GM23338 (cell line): ENCODE measurements around the gene TUBG2. TPM values are rescaled to one million over a fixed set of nuclear protein-coding genes. Genes with fewer than 3 reads are reported as not detected.

ENCODE experiments used
- ATAC-seq: fragments of 200-7000 bp; cut with Tn5 transposase; 3 replicates; pipeline ENCODE4 v1.9.1; 2020
- DNase-seq: peaks from one replicate; pipeline ENCODE4 v3.0.0-alpha.2; 2015; ENCODE audit warnings: low spot score
- H2AFZ ChIP-seq: fragments of 200-600 bp; sonication (generic); 2 replicates; pipeline ENCODE4 v1.8.0; 2016; ENCODE audit warnings: antibody characterized with exemption, mild to moderate bottlenecking, moderate library complexity
- H3F3A ChIP-seq: fragments of 200-600 bp; sonication (generic); replicated peaks from 2 replicates; pipeline ENCODE4 v1.8.0; 2017; ENCODE audit warnings: antibody characterized with exemption, mixed run types, low read depth
- H3K27ac ChIP-seq: fragments of 200-600 bp; sonication (generic); 2 replicates; pipeline ENCODE4 v1.6.1; 2016; ENCODE audit warnings: low read depth
- H3K27me3 ChIP-seq: fragments of 200-600 bp; sonication (generic); 2 replicates; pipeline ENCODE4 v1.8.0; 2016; ENCODE audit warnings: mild to moderate bottlenecking, mixed run types, moderate library complexity; ENCODE audit not compliant: insufficient read depth
- H3K36me3 ChIP-seq: fragments of 200-600 bp; sonication (generic); 2 replicates; pipeline ENCODE4 v1.8.0; 2016; ENCODE audit warnings: mild to moderate bottlenecking; ENCODE audit not compliant: insufficient read depth
- H3K4me1 ChIP-seq: fragments of 200-600 bp; sonication (generic); 2 replicates; pipeline ENCODE4 v1.8.0; 2016; ENCODE audit warnings: mild to moderate bottlenecking, moderate library complexity; ENCODE audit not compliant: insufficient read depth
- H3K4me2 ChIP-seq: fragments of 200-600 bp; sonication (generic); 2 replicates; pipeline ENCODE4 v1.7.1; 2017; ENCODE audit warnings: mixed run types
- H3K4me3 ChIP-seq: fragments of 200-600 bp; sonication (generic); 2 replicates; pipeline ENCODE4 v1.6.1; 2016; ENCODE audit warnings: mixed run types
- H3K79me2 ChIP-seq: fragments of 200-600 bp; sonication (generic); replicated peaks from 2 replicates; pipeline ENCODE4 v1.8.0; 2017; ENCODE audit warnings: mild to moderate bottlenecking; ENCODE audit not compliant: insufficient read depth
- H3K9me2 ChIP-seq: fragments of 200-600 bp; sonication (generic); 2 replicates; pipeline ENCODE4 v1.8.0; 2017; ENCODE audit not compliant: insufficient read depth
- H4K20me1 ChIP-seq: fragments of 200-600 bp; sonication (generic); replicated peaks from 2 replicates; pipeline ENCODE4 v1.8.0; 2017; ENCODE audit warnings: mild to moderate bottlenecking; ENCODE audit not compliant: insufficient read depth
- H3K27ac Mint-ChIP-seq: 2 replicates; pipeline ENCODE4 v1.8.0; 2020; ENCODE audit warnings: inconsistent platforms, mild to moderate bottlenecking, moderate library complexity, mixed read lengths
- H3K27me3 Mint-ChIP-seq: 3 replicates; pipeline ENCODE4 v1.8.0; 2022; ENCODE audit warnings: low read depth, mild to moderate bottlenecking, moderate library complexity, mixed read lengths, inconsistent platforms; ENCODE audit not compliant: insufficient read depth, poor library complexity
- H3K36me3 Mint-ChIP-seq: 3 replicates; pipeline ENCODE4 v1.8.0; 2021; ENCODE audit warnings: low read depth, mild to moderate bottlenecking, inconsistent platforms, moderate library complexity, mixed read lengths
- H3K4me1 Mint-ChIP-seq: 3 replicates; pipeline ENCODE4 v1.8.0; 2020; ENCODE audit warnings: mild to moderate bottlenecking, inconsistent platforms, mixed read lengths
- H3K4me3 Mint-ChIP-seq: 3 replicates; pipeline ENCODE4 v1.8.0; 2021; ENCODE audit warnings: moderate library complexity, mild to moderate bottlenecking, inconsistent platforms, mixed read lengths
- H3K9me3 Mint-ChIP-seq: 3 replicates; pipeline ENCODE4 v1.8.0; 2020; ENCODE audit warnings: moderate library complexity, mild to moderate bottlenecking, inconsistent platforms, mixed read lengths
- ETS1 ChIP-seq: IDR thresholded peaks from 2 replicates; pipeline ENCODE4 v1.6.1; 2016; ENCODE audit warnings: antibody characterized with exemption
- EZH2phosphoT487 ChIP-seq: fragments of 200-600 bp; sonication (generic); IDR thresholded peaks from one replicate; pipeline ENCODE4 v1.8.1; 2018; ENCODE audit warnings: antibody characterized with exemption; ENCODE audit not compliant: unreplicated experiment
- JUNB ChIP-seq: IDR thresholded peaks from one replicate; pipeline ENCODE4 v1.6.1; 2016; ENCODE audit warnings: antibody characterized with exemption; ENCODE audit not compliant: unreplicated experiment
- NANOG ChIP-seq: IDR thresholded peaks from 2 replicates; pipeline ENCODE4 v1.6.1; 2016; ENCODE audit warnings: antibody characterized with exemption, borderline replicate concordance
- POLR2AphosphoS5 ChIP-seq: IDR thresholded peaks from 2 replicates; pipeline ENCODE4 v1.6.1; 2016; ENCODE audit warnings: antibody characterized with exemption, low read depth
- REST ChIP-seq: IDR thresholded peaks from one replicate; pipeline ENCODE4 v1.6.1; 2018; ENCODE audit warnings: antibody characterized with exemption; ENCODE audit not compliant: unreplicated experiment
- STAT1 ChIP-seq: IDR thresholded peaks from one replicate; pipeline ENCODE4 v1.6.1; 2016; ENCODE audit warnings: antibody characterized with exemption; ENCODE audit not compliant: unreplicated experiment
- ZNF114 ChIP-seq: fragments of 250-450 bp; sonication (Bioruptor Pico); IDR thresholded peaks from 2 replicates; pipeline ENCODE4 v1.5.0; 2020; ENCODE audit warnings: mild to moderate bottlenecking, moderate library complexity
- ZNF331 ChIP-seq: fragments of 250-450 bp; sonication (Bioruptor Pico); IDR thresholded peaks from 2 replicates; pipeline ENCODE4 v1.5.0; 2020; ENCODE audit warnings: low read depth, mild to moderate bottlenecking, moderate library complexity
- ZNF462 ChIP-seq: fragments of 250-450 bp; sonication (Bioruptor Pico); IDR thresholded peaks from 2 replicates; pipeline ENCODE4 v1.5.0; 2020; ENCODE audit warnings: mild to moderate bottlenecking, moderate library complexity
- polyA plus RNA-seq: library from polyadenylated mRNA; unstranded; fragments of >200 nt; fragmentation: Nextera tagmentation; extraction: Ambion mirVana; gene quantifications from 2 replicates; pipeline ENCODE4 v1.2.1, GENCODE V29; 2016
- total RNA-seq: library from RNA; depleted of rRNA; stranded (reverse); fragments of >200 nt; shearing (Covaris generic); gene quantifications from 2 replicates; pipeline ENCODE4 v1.2.3, GENCODE V29; 2014

The TUBG2 gene
- total and polyA plus RNA-seq, 2 experiments from 2014 or later = 18.2 to 19.0 TPM

- no peaks in the 10 kb centered on the region for H3K4me1 Mint-ChIP-seq
- Histone ChIP-seq H3K36me3 (peaks cover 6% of the 10 kb centered on the region; the same call in 1 of the 2 replicates), H3K27me3 (no peaks in the 10 kb centered on the region), H3K4me3 (no peak overlapping the region), H3K4me2 (no peak overlapping the region), H3K9me2 (no peaks in the 10 kb centered on the region), H3K4me1 (no peaks in the 10 kb centered on the region), H2AFZ (no peak overlapping the region), H4K20me1 (peaks cover 6% of the 10 kb centered on the region; the same call in 1 of the 2 replicates), H3F3A (no peaks in the 10 kb centered on the region), H3K79me2 (no peaks in the 10 kb centered on the region), H3K27ac (no peak overlapping the region)
- TF ChIP-seq ZNF331 (CRISPR knock-in tag) (no peak), EZH2phosphoT487 (no peak), STAT1 (no peak), ZNF462 (CRISPR knock-in tag) (no peak)
- no peak overlapping the region for H3K27ac Mint-ChIP-seq
- no peaks in the 10 kb centered on the region; the same call in 2 of the 3 replicates for H3K9me3 Mint-ChIP-seq
- no peak for ATAC-seq
- H3K36me3 Mint-ChIP-seq = peaks cover 48% of the 10 kb centered on the region
- no peak for DNase-seq
- no peak overlapping the region for H3K4me3 Mint-ChIP-seq
- H3K27me3 Mint-ChIP-seq = no peaks in the 10 kb centered on the region
Measured at GRCh38 chr17:42706732-42707131, 47.6 kb downstream of the TUBG2 start.

GRCh38 chr17:42708588-42708987 lies 49.5 kb downstream of the TUBG2 start:
- no peaks in the 10 kb centered on the region for H3K4me1 Mint-ChIP-seq
- Histone ChIP-seq H3F3A (no peaks in the 10 kb centered on the region), H4K20me1 (peaks cover 2% of the 10 kb centered on the region; the same call in 1 of the 2 replicates), H3K36me3 (no peaks in the 10 kb centered on the region; the same call in 1 of the 2 replicates), H3K4me2 (no peak overlapping the region), H3K27me3 (no peaks in the 10 kb centered on the region), H3K4me1 (no peaks in the 10 kb centered on the region), H3K79me2 (no peaks in the 10 kb centered on the region), H3K27ac (no peak overlapping the region), H2AFZ (no peak overlapping the region), H3K9me2 (no peaks in the 10 kb centered on the region), H3K4me3 (no peak overlapping the region)
- H3K27ac Mint-ChIP-seq = no peak overlapping the region
- no peak for ATAC-seq
- H3K4me3 Mint-ChIP-seq = no peak overlapping the region
- H3K27me3 Mint-ChIP-seq = no peaks in the 10 kb centered on the region
- peaks cover 49% of the 10 kb centered on the region for H3K36me3 Mint-ChIP-seq
- no peaks in the 10 kb centered on the region for H3K9me3 Mint-ChIP-seq
- DNase-seq = no peak
- TF ChIP-seq NANOG (no peak), ETS1 (no peak), REST (no peak), JUNB (no peak), ZNF114 (CRISPR knock-in tag) (no peak), POLR2AphosphoS5 (no peak), EZH2phosphoT487 (no peak)
